ENCODE results near the gene CNOT2.

CNOT2 gene

DNA sequence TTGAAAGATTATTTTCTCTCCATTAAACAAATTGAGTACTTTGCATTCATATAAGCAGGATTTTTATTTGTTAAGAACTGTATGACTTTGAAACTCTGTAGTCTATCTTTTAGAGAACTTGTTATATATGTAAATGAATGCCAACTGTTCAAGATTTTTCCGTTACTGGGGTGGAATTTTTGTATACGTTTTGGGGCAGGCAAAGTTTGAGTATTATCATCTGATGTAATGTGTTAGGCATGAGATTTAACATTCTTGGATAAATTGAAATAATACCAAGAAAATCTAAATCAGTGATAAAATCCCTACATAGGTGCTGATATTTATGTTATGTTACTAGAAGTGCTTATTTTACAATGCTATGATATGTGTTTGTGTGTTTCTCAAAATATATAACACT is 8.4 kb downstream of the CNOT2 start:
- DNase-seq: no peak

- no peak for DNase-seq
Observed at GRCh38 chr12:70252832-70253231, 9.6 kb downstream of the CNOT2 start.

DNA sequence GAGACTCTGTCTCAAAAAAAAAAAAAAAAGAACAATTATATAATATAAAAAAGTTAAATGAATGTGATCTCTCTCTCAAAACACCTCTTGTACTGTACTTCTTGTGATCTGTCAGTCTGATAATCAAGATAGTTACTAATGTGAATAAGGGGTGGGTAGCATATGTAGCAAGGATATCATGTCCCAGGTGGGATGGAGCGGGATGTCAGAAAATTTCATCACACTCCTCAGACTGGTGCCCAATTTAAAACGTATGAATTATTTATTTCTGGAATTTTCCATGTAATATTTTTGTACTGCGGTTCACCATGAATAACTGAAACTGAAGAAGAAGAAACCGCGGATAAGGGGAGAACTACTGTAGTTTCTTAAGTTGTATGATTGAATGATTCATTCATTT is 11.0 kb downstream of the CNOT2 start:
- no peak for DNase-seq

- DNase-seq: no peak
Observed at GRCh38 chr12:70254846-70255245, 11.6 kb downstream of the CNOT2 start.

- no peak for DNase-seq
Observed at GRCh38 chr12:70255311-70255710, 12.1 kb downstream of the CNOT2 start.

GRCh38 chr12:70258605-70259403 is 15.6 kb downstream of the CNOT2 start:
- no peak for DNase-seq

- DNase-seq: no peak
Observed at GRCh38 chr12:70260646-70261045, 17.4 kb downstream of the CNOT2 start.

DNA sequence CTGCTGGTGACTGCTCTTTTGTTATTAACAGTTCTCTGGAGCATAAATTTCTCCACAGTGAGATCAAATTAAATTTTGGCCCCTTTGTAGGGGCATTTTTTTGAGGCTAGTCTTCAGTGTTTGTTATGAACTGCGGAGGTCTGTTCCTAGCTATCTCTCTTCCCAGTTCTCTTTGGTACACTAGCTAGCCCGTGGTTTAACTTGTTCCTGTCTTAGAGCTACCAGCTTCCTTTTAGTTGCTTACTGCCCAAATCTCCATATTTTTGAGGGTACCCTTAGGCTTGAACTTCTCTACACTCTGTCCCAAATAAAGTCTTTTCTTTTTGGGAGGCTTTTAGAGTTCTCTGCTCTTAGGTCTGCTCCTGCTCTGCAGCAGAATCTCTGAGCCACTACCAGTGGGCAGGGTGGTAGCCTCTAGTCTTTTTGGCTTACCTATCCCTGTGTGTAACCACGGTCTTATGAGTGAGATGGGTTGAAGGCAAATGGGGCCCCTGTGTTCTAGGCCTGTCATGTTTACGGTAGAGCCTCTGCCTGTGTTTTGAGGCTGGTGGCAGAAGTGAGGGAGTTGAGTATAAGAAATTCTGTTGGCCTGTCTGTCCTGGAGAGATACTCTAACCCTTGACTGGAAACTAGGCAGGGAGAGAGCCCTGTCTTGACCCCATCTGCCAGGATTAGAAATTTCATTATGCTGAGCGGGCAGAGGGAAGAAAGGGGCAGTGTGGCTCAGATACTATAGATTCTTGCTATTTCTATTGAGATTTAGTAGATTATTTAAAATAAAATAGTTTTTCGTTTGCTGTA is 21.0 kb downstream of the CNOT2 start:
- DNase-seq: no peak

- no peak for DNase-seq
Observed at GRCh38 chr12:70265132-70265531, 21.9 kb downstream of the CNOT2 start.

- peak in 1 of 2 donors; percentile 18 for DNase-seq
Observed at GRCh38 chr12:70267550-70267949, 24.3 kb downstream of the CNOT2 start.

DNA sequence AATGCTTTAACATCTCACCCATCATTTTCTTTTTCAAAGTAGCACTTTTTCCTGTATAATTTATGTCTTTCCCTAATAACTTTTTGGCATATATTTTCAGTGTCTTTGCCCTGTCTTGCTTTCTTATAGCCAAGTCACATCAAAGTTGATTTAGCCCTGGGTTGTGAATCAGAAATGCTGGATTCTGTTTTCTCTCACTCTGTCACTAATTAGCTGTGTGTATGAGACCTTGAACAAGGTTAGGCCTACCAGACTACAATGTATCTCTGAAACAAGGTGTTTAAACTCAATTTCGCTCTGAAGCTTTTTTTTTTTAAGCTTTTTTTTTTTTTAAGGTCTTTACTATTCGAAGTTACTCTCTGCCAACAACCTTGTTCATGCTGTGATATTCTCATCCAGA is 25.7 kb downstream of the CNOT2 start:
- no peak for DNase-seq

DNA sequence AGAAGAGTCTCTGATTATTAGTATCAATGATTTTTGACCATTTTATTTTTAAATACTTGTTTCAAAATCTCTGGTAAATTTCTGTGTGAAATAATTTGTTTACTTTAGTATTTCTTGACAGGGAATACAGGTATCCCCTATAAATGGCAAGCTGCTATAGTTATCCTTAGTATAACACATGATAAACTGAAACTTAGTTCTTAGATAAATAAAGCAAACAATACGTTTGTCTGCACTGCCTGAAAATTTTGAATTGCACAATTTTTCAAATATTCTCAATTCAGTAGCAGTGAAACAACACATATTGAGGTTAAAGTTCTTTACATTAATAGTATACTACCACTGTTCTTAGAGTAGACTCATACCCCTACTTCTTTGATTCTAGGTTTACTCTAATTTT is 26.9 kb downstream of the CNOT2 start:
- no peak for DNase-seq

DNA sequence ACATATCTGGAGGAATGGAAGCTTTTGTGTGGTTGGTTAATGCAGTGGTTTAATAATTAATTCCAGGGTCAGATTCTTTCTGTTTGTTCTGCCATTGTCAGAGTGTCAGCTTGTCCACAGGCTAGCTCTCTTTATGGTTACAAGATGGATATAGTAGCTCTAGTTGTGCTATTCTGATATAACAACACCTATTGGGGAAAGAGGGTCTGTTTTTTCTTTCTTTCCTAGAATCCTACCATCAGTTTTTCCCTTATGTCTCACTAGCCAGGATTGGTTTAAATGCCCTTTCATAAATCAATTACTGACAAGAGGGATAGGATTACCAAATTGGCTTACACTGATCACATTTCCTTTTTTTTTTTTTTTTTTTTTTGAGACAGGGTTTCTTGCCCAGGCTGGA is 27.8 kb downstream of the CNOT2 start:
- DNase-seq: no peak

DNA sequence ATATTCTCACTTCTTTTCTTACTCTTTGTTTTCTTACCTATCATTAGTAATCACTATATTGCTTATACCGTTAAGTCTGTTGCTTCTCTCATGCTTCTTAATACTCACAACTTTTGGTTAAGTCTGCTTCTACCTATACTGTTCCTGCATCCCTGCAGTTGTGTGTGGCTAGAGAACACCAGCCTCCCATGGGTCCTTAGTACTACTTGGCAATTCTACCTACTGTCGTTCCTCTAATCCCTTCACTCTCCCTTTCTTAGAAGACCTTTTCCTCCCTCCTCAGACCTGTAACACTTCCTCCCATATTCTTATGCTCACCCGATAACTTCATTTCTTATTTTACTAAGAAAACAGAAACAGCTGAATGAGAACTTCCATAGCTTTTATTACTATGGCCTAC is 29.3 kb downstream of the CNOT2 start:
- DNase-seq: no peak

DNA sequence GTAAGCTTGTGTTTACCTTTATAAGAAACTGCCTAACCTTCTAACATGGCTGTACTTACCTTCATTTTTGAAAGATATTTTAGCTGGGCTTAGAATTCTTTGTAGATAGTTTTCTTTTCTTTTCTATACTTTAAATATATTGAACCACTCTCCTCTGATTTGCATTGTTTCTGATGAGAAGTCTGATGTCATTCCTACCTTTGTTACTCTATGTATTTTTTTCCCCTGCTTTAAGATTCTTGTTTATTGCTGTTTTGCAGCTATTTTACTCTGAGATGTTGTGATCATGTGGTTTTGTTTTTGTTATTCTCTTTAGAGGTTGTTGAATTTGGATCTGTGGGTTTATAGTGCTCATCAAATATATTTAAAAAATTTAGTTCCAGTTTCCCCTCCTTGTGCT is 31.8 kb downstream of the CNOT2 start:
- DNase-seq: no peak

GRCh38 chr12:70277973-70278372 is 34.7 kb downstream of the CNOT2 start:
- no peak for DNase-seq

DNA sequence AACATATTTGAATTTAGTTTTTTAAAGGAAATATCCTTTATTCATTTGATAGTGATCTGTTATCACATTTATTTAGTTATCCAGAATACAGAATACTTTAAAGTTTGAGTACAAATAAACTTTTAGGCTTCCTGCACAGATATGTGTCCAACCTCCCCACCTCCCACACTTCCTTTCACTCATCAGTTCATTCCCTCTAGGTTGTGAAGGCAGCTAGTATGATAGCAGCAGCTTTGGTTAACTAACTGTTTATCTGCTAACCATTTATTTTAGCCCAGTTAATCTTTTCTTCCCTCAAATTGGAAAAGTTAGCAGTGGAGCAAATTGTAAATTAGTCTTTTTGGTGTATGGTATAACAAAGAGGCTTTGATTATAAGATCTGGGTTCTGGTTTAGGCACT is 35.7 kb downstream of the CNOT2 start:
- no peak for DNase-seq

GRCh38 chr12:70283232-70283631 is 40.0 kb downstream of the CNOT2 start:
- no peak for DNase-seq

- DNase-seq: no peak
Observed at GRCh38 chr12:70288817-70289216, 45.6 kb downstream of the CNOT2 start.

DNA sequence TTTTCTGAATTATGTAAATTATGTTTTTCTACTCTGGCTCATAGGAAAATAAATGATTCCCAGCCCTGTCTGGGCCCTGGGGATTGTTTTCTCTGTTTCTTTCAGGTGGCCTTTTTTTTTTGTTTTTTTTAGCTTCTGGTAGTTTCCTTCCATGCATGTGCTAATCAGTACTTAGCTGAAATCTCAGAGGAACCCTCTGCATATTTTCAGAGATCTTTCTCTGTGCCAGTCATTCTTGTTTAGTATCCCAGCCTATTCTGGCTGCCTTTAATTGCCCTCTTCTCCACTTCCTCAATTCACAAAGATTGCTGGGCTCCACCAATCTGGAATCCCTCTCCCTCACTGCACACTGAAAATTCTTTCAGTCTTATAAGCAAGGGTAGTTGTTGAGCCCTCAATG is 46.9 kb downstream of the CNOT2 start:
- DNase-seq: no peak

DNA sequence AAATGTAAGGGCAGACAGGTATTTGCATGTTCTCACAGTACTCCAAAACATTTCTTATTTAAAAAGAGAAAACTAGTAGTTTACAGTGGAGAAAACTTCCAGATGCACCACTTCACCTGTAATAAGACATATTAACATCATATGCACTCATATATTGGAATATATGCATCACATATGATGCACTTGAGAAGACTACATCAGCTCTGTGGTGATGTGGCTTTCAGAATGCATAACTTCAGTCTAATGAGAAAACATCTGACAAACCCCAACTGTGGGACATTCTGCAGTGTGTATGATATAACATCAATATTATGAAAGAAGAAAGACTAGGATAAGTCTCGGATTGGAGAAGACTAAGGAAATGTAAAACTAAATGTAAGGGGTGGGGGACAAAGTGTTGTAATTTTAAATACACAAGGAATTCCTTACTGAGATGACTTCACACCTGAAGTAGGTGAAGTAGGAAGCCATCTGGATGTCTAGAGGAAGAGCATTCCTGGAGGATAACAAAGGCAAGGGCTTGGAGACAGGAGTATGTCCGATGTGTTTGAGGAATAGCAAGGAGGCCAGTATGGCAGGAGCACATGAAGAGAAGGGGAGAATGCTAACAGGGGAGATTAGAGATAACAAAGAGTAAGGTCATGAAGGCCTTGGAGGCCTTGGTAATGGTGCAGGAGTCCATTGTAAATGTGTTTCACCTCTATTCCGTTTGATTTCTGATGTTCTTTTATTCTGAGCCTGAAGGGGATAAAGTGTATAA is 49.0 kb downstream of the CNOT2 start:
- DNase-seq: no peak

DNA sequence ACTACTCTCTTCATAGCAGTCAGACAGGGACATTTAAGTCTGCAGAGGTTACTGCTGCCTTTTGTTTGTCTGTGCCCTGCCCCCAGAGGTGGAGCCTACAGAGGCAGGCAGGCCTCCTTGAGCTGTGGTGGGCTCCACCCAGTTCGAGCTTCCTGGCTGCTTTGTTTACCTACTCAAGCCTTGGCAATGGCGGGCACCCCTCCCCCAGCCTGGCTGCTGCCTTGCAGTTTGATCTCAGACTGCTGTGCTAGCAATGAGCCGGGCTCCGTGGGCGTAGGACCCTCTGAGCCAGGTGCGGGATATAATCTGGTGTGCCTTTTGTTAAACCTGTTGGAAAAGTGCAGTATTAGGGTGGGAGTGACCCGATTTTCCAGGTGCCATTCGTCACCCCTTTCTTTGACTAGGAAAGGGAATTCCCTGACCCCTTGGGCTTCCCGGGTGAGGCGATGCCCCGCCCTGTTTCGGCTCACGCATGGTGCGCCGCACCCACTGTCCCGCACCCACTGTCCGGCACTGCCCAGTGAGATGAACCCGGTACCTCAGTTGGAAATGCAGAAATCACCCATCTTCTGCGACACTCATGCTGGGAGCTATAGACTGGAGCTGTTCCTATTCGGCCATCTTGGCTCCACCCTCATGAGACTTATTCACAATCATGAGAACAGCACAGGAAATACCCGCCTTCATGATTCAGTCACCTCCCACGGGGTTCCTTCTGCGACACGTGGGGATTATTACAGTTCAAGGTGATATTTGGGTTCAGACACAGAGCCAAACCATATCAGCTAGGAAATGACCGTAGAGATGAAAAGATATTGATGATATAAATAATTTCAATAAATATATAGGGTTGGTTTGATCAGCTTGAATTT is 61.7 kb downstream of the CNOT2 start:
- DNase-seq: peak; percentile 53 to 57

DNA sequence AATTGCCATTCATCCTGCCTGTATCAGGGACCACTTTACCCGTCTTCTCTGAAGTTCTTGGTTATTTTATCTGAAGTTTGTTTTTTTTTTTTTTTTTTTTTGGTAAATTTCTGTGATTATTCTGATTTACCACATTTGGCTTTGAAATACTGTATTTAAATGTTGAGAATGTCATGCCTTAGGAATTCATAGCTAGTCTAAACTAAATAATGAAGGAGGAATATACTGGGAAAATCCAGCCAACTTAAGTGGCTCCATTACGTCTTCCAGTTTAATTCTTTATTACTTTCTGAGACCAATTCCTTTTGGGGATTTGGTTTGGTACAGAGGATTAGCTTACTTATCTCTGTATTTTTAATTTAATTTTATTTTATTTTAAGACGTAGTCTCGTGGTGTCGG is 62.6 kb downstream of the CNOT2 start:
- DNase-seq: no peak
